ENCODE data around the gene SEC16B.

Gene SEC16B

GRCh38 chr1:177978530-177978929 lies 8.7 kb upstream of the SEC16B start:
- DNase-seq (ENCODE audit: insufficient read length, low spot score): no peak
- no peak for FAIRE-seq

GRCh38 chr1:177977141-177977540 lies 7.3 kb upstream of the SEC16B start:
- FAIRE-seq: no peak
- DNase-seq (ENCODE audit: insufficient read length, low spot score): no peak

DNA sequence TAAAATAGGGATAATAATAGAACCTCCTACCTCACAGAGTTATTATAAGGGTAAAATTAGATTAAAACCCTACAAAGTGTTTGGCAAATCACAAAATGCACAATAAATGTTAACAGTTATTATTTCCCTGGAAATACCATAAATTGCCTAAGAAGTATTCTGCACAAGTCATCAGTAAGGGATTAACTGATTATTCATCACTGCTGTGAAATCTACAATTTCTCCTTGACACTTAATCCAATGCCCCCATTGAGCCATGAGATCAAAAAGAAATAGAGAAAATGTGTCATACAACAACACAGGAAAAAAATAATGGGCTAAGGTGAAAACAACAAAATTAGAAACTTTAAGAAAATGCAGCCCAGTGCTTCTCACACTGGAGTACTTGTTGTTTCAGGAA lies 6.7 kb upstream of the SEC16B start:
- FAIRE-seq (no peak), DNase-seq (ENCODE audit: insufficient read length, low spot score) (no peak)

DNA sequence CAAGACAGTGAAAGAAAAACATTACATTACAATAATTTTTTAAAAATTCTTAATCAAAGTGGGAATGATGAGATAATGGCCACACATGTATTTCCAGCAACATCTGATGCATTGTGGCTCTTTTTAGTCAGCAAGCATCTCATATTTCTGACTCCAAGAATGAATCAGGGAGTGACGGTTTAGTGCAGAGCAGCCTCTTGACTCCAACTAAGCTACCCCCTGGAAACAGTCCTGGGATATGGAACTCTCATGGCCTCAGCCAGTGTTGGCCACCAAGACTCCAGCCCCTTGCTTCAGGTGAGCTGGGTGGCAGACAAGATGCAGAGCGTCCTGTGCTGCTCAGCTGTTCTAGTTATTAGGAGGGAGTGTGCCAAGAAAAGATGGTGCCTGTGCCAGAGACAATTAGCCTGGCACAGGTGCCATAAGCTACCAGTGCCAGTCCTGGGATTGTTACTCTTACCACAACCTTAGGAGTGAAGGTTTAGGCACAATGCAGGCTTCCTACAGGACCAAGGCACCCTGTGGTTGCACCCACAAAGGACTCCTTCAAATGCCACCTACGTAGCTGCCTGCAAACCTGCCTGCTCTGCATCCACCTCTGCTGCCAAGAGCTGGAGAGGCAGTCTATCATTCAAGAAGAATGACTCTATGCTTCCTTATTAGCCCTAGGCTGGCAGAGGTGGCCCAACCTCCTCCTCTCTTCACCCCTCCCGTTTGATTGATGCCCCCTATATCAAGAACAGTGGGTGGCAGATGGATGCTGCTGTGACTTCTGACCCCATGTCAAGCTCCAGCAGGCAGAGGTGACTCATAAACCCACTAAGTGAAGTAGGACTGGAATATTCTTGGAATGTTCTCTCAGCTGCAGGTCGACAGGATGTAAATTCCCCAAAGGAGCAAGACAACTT lies 6.0 kb upstream of the SEC16B start:
- DNase-seq (ENCODE audit: insufficient read length, low spot score) (peak; percentile 48), FAIRE-seq (peak; percentile 16)

DNA sequence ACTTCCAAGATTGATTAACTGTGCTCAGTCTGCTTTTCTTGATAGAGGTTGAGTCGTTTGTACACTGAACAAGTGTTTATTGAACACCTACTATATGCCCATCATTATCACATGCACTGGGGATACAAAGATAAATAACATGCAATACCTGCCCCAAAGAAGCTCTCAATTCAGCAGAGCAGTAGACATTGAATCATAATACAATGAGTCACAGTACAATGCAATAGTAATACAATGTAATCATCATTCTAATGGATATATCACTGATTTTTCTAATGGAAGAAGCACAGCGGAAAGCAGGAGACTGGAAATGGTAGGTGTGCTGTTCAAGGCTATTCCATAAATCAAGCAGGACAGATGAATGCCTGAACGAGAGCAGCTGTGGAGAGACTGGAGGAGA lies 3.7 kb upstream of the SEC16B start:
- no peak for FAIRE-seq
- no peak for DNase-seq (ENCODE audit: insufficient read length, low spot score)

DNA sequence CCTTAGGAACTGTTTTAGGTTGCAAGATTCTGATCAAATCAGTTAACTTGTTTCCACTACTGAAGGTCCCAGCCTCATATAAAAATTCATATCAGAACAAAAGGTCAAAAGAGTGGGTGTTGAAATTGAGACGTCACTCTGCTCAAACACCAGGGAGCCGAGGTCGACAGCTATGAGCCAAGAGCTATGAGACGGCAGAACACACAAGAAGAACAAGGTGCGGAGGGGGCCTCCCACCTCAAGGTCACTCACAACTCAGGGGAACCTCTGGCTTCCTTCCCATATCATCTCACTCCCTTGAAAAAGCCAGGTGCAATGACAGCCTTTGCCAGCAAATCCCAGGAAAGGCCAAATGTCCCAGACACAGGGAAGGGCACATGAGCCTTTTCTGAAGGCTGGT lies 749 bp downstream of the SEC16B start:
- DNase-seq (ENCODE audit: insufficient read length, low spot score) (no peak), FAIRE-seq (no peak)

DNA sequence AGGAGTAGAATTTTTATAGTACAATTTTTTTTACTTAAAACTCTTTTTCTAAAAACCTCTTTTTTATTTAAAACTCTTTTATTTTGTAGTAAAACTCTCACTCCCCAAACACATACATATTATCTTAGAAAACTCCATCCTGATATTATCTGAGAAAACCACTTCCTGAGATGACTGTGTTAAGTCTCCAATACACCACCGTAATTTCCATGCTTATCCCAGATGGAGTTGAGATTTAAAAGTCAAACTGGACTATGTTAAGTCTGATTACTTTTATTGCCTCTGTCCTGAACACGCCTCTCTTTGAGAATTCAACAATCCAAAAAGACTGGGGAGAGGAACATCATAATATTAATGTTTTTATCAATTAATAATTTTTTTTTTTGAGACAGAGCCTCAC lies 3.7 kb downstream of the SEC16B start:
- no peak for DNase-seq (ENCODE audit: insufficient read length, low spot score)

DNA sequence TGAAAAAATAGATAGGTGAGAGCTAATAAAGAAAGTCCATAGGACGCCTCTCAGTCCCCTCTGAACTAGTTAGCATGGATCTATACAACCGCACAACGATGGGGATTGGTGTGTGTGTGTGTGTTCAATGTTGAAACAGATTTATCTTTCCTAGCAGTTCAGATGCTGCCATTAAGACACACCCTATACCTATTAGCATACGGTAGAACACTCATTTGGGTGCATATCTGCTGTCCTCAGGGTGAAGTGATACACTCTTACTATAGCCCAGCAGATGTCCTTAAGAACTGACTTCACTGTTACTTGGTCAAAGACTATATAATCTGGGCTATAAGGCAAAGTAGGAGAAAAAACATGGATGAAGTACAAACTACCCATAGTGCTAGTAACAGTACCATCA lies 4.6 kb downstream of the SEC16B start:
- no peak for DNase-seq (ENCODE audit: insufficient read length, low spot score)
- FAIRE-seq: no peak

More for the DNA sequence above, 3.7 kb downstream of the SEC16B start:
- FAIRE-seq: no peak

DNA sequence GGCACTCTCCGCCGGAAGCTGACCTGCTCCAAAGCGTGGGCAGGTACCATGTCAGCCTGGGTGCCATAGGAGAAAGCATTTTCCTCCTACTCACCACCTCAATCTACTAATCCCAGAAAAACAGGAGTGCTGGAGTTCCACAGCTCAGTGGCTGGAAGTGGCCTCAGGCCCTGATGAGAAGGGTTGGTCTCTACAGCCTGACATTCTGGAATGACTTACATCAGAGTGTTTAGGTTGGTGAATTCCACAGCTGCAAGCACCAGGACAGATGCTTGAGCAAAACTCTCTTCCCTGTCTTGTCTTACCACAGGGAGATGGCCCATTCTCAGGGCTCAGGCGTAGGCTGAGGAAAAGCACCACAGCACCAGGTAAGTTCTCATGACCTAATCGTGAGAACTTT lies 5.5 kb downstream of the SEC16B start:
- DNase-seq (ENCODE audit: insufficient read length, low spot score) (no peak), FAIRE-seq (no peak)

DNA sequence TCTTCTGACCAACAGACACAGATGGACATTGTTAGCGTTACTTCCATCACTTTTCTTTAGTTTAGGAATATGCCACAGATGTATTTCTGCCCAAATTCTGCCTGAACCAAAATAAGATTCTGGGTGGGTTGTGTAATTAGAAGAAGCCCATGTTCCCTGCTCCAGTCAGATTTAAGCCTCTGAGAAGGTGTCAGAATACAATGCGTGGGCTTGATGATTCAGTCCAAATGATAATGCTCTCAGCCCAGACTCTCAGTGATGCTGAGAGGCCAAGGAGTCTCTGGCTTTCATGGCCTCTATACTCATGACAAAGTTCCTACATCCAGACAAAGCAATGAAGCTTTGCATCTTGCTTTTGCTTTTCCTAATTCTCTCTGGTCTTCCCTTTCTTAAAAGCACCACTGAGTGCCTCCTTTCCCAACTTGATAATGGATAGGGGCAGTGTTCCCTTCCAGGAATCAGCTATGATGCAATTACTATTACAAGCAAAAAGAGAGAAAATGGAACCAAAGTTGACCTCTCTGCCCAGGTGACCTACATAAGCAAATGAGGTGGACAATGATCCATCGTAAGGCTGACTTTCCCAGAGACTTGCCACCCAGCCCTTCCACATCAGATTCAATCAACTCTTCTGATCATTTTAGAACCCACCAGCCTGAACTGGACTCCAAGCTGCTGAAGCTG lies 8.8 kb downstream of the SEC16B start:
- FAIRE-seq (no peak), DNase-seq (ENCODE audit: insufficient read length, low spot score) (no peak)

- FAIRE-seq: peak; percentile 65
- peak; percentile 60 for DNase-seq (ENCODE audit: insufficient read length, low spot score)
Measured at GRCh38 chr1:177959811-177960515, 9.9 kb downstream of the SEC16B start.

DNA sequence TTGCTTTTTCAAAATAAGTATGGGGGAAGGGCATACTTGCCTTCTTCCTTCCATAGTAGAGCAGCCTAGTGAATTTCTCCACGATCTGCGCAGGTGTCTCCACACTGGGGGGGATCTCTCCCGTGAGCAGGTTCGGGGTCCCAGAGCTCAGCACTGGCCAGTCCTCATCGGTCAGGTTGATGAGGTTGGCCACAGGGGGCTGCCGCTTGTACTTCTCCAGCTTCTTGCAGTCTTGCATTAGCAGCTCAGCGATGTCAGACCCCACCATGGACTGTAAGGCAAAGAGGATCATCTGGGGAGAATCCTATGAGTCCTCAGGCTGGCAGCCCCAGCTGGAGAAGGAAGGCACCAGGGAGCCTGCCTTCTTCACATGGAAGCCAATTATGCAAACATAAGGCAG lies 11.8 kb downstream of the SEC16B start:
- DNase-seq (ENCODE audit: insufficient read length, low spot score) (no peak), FAIRE-seq (no peak)

- DNase-seq (ENCODE audit: insufficient read length, low spot score): no peak
- no peak for FAIRE-seq
Measured at GRCh38 chr1:177954076-177954475, 15.8 kb downstream of the SEC16B start.

DNA sequence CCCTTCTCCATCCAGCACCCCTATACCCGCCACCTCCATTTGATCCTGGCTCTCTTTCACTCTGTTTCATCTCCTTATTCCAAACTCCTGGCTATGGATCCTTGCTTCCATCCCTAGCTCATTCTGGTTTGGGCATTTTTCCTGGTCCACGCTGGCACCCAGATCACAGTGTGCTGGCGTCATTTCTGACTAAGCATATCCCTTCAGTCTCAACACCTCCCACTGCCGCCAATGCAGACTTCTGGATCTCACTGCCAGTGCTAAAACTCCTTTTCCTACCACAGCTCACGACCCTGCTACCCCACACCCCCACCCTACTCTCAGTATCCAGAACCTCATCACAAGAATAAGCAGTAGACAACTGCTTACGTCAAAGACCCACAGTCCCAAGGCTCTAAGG lies 16.3 kb downstream of the SEC16B start:
- DNase-seq (ENCODE audit: insufficient read length, low spot score) (no peak), FAIRE-seq (no peak)

DNA sequence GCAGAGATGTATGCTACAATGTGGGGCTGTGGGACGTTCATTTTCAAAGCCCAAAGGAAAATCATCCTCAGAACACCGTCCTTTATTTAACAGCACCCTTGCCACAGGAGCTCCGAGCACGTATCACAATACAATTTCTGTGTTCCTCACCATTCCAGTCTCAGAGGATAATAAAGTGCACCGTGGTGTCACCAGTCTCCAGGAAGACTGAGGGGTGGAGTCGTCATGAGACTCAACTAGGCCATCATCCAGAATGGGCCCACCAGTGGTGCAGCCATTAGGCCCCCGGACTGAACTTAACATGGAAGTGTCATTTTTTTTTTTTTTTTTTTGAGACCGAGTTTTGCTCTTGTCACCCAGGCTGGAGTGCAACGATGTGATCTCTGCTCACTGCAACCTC lies 17.2 kb downstream of the SEC16B start:
- FAIRE-seq (no peak), DNase-seq (ENCODE audit: insufficient read length, low spot score) (no peak)

DNA sequence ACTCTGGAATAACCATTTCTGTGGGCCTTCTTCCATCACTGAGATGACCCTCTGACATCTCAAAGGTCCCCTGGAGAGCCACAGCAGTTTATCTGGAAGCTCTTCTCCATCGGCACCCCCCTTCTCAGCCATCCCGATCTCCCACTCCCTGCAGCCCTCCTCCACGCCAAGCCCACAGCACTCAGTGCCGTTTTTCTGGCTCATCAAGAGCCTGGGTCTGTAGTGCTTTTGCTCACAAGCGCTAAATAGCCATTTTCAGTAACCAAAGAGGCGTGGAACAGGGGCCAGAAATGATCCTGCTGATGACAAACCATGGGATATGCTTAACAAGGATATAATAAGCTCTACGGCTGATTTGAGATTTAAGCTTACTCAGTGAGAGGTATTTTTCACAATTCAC lies 17.6 kb downstream of the SEC16B start:
- FAIRE-seq (no peak), DNase-seq (ENCODE audit: insufficient read length, low spot score) (no peak)

- DNase-seq (ENCODE audit: insufficient read length, low spot score): no peak
- no peak for FAIRE-seq
Measured at GRCh38 chr1:177950506-177950905, 19.4 kb downstream of the SEC16B start.

DNA sequence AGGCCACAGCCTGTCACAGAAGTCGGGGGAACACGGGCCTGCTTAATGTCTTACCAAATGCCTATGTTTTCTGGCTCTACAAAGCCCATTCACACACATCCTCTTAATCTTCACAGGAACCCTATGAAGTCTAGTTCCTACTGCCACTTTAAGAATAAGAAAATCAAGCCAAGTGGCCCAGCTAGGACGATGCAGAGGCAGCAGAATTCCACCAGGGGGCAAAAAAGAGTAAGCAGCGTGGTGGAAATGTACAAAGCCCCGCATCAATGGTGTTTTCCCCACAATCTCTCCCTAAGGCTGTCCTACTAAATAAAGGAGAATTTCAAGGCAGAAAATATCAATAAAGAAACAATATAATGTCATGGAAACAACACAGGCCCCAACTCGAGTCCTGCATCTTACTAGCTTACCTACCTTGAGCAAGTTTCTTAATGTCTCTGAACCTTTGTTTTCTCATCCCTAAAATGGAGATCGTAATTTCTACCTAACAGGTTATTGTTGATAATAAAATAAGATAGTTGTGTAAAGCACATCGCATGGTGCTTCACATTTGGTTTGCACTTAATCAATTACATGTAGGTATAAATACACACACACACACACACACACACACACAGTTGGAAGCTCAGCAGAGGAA lies 21.4 kb downstream of the SEC16B start:
- FAIRE-seq (no peak), DNase-seq (ENCODE audit: insufficient read length, low spot score) (peak; percentile 71)

- DNase-seq (ENCODE audit: insufficient read length, low spot score) (no peak), FAIRE-seq (no peak)
Measured at GRCh38 chr1:177947623-177948022, 22.2 kb downstream of the SEC16B start.

- FAIRE-seq: peak; percentile 76
- peak; percentile 67 for DNase-seq (ENCODE audit: insufficient read length, low spot score)
Measured at GRCh38 chr1:177945943-177946650, 23.8 kb downstream of the SEC16B start.

Measured in HTR-8/SVneo (cell line).